NCI-H2196 (cell line): ENCODE measurements around the gene NES.
A peak's percentile ranks its signal among the peaks of the same experiment; 100 is the strongest.

Experiments
- DNase-seq: peaks from one replicate; lab custom pipeline; 2025; ENCODE audit not compliant: unreplicated experiment; lab: John Stamatoyannopoulos, UW

NES gene, protein sequence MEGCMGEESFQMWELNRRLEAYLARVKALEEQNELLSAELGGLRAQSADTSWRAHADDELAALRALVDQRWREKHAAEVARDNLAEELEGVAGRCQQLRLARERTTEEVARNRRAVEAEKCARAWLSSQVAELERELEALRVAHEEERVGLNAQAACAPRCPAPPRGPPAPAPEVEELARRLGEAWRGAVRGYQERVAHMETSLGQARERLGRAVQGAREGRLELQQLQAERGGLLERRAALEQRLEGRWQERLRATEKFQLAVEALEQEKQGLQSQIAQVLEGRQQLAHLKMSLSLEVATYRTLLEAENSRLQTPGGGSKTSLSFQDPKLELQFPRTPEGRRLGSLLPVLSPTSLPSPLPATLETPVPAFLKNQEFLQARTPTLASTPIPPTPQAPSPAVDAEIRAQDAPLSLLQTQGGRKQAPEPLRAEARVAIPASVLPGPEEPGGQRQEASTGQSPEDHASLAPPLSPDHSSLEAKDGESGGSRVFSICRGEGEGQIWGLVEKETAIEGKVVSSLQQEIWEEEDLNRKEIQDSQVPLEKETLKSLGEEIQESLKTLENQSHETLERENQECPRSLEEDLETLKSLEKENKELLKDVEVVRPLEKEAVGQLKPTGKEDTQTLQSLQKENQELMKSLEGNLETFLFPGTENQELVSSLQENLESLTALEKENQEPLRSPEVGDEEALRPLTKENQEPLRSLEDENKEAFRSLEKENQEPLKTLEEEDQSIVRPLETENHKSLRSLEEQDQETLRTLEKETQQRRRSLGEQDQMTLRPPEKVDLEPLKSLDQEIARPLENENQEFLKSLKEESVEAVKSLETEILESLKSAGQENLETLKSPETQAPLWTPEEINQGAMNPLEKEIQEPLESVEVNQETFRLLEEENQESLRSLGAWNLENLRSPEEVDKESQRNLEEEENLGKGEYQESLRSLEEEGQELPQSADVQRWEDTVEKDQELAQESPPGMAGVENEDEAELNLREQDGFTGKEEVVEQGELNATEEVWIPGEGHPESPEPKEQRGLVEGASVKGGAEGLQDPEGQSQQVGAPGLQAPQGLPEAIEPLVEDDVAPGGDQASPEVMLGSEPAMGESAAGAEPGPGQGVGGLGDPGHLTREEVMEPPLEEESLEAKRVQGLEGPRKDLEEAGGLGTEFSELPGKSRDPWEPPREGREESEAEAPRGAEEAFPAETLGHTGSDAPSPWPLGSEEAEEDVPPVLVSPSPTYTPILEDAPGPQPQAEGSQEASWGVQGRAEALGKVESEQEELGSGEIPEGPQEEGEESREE (N-terminal part only)

GRCh38 chr1:156676820-156677615 lies at the start of gene NES:
Gene NES, minus strand, starts transcription at chr1:156677407. Its CDS starts 143 bp downstream, at chr1:156677264.
- no peak for DNase-seq

- peak; percentile 63 for DNase-seq
These were observed 49.5 kb upstream of the NES start for GRCh38 chr1:156726549-156727226.

- peak; percentile 91 for DNase-seq
These were observed 48.6 kb upstream of the NES start for GRCh38 chr1:156725683-156726280.

GRCh38 chr1:156721535-156721934 lies 44.3 kb upstream of the NES start:
- DNase-seq: no peak

- DNase-seq: no peak
These were observed 43.9 kb upstream of the NES start for GRCh38 chr1:156721131-156721530.

GRCh38 chr1:156717351-156717750 lies 40.1 kb upstream of the NES start:
- DNase-seq: peak; percentile 36

DNA sequence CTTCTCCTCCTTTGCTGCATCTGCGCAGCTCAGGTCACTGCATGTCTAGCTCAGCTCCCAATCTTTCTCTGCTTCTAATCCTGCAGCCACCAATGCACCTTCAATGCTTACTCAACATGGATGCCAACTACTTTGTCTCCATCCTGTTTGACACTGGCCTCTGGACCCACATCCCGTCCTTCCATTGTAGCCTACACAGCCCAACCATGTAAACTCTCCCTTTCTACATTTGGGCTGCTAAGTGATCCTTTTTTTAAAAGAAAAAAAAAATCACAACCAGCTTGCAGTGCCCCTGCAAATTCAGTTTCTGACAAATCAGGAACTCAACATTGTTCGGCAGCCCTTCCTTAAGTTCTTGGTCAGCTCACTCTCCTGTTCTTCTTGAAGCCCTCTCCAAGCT lies 37.6 kb upstream of the NES start:
- no peak for DNase-seq

- DNase-seq: no peak
These were observed 35.4 kb upstream of the NES start for GRCh38 chr1:156712626-156713025.

DNA sequence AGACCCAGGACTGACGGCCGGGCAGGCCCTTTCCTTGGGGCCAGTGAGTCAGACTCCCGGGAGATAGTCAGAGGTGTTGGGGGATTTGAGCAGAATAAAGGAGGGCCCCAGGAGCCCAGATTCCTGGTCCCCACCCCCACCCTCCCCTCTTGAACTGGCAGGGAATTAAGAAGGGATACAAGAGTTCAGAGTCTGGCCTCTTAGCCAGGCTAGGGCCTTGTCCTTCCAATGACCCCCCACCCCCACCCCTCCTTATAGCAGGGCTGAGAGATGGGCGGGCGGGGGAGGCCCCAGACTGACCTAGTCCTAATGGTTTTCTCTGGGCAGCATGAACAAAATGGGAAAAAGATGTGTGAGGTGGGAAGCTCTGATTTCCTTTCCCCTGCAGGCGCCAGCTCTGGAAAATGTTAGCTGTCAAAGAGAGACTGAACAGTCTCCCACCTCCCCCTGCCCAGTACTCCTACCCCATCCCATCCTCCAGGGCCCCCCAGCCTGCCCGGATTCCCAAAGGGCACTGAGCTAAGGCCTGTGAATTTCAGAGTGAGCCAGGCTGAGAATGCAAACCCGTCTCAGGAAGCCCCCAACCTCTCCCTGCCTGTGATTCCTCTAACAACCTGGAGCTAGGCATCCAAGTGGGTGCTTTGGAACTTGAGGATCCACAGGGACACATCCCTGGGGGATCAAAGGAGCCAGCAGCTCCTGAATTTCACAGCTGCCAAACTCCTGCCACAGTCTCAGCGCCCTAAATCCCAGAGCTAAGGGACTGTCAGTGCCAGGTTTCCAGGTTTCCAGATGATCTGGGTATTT lies 34.0 kb upstream of the NES start:
- DNase-seq: no peak

DNA sequence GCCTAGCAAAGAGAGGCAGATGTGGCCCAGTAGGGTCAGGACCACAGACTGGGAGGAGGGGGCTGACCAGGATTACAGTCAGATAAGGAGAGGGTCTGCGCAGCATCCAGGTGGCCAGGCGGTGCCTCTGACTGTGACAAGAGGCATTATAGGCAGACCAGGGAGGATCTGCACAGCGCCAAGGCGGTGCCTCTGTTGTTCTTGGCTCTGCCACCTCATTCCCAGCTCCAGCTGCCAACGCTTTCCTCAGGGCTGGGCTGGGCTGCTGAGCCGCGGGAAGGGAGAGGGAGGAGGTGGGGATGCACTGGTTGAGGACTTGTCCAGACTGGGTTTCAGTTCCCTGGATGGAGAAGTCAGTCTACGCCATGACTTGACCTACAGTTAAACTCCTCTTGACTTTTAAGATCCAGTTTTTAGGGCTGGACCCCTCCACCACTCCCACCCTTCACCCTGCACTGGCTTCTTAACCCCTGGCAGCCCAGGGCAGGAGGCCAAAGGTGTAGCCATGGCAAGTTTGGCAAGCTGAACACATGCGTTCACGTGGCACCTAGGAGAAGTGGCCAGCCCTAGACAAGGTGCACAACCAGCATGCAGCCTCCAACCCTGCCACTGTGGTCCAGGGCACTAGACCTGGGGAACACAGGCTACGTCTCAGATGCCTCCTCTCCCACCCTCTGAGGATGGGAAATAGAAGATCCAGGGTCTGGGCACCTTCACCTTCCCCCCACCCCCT lies 32.7 kb upstream of the NES start:
- DNase-seq: peak; percentile 85

GRCh38 chr1:156709031-156709430 lies 31.8 kb upstream of the NES start:
- DNase-seq: no peak

GRCh38 chr1:156708218-156708661 lies 31.0 kb upstream of the NES start:
- DNase-seq: no peak

GRCh38 chr1:156707417-156708217 lies 30.4 kb upstream of the NES start:
- DNase-seq: no peak

DNA sequence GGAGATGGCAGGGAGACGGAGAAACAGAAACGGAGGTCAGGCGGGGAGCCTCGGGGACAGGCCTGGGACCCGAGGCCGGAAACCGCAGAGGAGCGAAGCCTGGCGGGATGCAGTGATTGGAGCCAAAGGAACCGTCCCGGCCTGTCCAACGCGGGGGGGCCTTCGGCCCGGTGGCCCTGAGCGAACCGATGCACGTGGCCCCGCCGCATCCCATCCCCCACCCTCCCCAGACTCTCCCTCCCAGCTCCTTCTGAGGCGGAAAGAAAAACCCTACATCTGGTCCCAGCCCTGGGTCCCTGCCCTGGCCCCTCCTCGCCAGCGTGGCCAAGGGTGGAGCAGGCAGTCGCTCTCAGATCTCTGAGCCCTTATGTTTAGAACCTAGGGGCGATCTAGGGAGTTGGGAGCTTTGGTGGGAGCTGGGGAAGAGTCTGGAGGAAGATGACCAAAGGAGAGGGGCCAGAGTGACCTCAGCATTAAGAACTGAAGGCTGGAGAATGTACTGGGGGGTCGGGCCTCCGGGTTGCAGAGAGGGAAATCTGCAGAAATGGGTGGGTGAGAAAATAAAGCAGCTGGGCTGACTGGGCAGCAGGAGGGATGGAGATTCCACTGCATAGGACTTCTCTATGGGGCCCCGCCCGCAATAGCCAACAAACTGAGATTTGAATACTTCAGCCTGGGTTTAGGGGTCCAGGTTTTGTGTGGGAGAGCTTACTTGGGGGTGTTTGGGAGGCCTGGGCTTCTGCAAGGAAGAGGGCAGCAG lies 29.6 kb upstream of the NES start:
- no peak for DNase-seq

- DNase-seq: peak; percentile 71
These were observed 28.9 kb upstream of the NES start for GRCh38 chr1:156705918-156706656.
